GM21423 (cell line): ENCODE data around the gene UBR7.
"Not testable (repeated sequence)": the region's sequence is repeated elsewhere in the genome, so short reads cannot be mapped to it uniquely, and the experiment has no call there.

Experiments
- ATAC-seq: cut with Tn5 transposase; IDR thresholded peaks from one replicate; pipeline ENCODE4 v1.9.1; 2021; ENCODE audit warnings: mild to moderate bottlenecking, moderate library complexity; ENCODE audit not compliant: unreplicated experiment

The UBR7 gene

DNA sequence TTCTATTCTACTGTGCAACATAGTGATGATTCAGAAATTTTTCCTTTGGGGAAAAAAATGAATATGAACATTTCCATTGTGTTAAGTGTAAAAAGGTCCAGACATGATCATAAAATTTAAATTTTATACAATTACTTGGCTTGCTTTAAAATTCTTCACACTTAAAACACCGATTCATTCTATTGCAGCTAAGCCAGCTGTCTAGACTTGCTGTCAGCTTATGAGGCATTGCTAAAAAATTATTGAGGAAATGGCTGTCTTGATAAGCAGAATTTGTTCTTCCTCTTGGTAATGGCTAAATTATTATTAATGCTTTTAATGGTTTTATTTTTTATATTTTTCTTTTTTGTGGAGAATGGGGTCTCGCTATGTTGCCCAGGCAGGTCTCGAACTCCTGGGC lies 20.1 kb upstream of the UBR7 start:
- ATAC-seq = no peak

DNA sequence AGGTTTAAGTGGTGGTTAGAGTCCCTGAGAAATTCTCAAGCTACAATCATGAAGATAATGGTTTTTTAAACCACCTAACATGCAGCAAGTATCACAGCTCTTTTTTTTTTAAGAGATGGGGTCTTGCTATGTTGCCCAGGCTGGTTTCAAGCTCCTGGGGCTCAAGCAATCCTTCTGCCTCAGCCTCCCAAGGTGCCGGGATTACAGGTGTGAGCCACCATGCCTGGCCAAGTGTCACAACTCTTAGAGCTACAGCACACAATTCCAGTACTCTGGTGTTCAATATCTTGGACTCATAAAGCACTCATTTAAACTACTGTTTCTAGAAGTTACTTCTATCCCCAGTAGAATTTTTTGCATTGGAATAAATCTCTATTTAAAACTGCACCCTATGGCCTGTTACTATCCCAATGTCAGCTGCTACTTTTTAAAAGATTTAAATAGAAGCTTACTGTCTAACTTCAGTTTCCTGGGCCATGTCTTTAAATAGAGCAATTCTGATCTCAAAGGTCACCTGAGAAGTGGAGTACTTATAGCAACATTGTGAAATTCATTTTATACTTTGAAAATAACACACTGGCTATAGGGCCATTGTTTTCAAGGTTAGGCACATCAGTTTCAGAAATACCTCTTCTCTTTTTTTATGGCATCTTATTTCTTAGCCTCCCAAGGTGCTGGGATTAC lies 11.6 kb upstream of the UBR7 start:
- no peak for ATAC-seq

DNA sequence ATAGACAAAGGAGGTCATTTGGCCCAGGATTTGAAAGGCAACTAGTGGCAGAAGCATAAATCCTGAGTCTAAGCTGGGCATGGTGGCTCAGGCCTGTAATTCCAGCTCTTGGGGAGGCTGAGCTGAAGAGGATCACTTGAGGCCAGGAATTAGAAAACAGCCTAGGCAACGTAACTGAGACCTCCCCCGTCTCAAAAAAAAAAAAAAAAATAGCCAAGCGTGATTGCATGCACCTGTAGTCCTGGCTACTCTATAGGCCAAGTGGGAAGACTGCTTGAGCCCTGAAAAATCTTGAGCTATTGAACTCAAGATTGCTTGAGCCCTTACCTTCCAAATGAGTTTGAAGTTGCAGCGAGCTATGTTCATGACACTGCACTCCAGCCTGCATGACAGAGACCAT lies 8.0 kb upstream of the UBR7 start:
- no peak for ATAC-seq

DNA sequence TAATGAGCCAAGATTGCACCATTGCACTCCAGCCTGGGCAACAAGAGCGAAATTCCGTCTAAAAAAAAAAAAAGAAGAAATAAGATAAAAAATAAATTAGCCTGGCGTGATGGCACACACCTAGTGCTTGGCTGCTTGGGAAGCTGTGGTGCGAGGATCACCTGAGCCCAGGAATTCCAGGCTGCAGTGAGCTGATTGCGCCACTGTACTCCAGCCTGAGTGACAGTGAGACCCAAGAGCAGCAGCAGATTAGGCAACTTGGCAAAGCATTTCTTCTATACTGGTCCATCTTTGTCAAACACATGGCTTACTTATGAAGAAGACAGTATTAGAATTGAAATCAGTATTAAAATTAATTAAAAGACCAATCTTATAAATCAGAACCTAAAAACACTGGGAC lies 6.5 kb upstream of the UBR7 start:
- ATAC-seq = no peak

- ATAC-seq = no peak
Measured at GRCh38 chr14:93201155-93201704, 5.8 kb upstream of the UBR7 start.

DNA sequence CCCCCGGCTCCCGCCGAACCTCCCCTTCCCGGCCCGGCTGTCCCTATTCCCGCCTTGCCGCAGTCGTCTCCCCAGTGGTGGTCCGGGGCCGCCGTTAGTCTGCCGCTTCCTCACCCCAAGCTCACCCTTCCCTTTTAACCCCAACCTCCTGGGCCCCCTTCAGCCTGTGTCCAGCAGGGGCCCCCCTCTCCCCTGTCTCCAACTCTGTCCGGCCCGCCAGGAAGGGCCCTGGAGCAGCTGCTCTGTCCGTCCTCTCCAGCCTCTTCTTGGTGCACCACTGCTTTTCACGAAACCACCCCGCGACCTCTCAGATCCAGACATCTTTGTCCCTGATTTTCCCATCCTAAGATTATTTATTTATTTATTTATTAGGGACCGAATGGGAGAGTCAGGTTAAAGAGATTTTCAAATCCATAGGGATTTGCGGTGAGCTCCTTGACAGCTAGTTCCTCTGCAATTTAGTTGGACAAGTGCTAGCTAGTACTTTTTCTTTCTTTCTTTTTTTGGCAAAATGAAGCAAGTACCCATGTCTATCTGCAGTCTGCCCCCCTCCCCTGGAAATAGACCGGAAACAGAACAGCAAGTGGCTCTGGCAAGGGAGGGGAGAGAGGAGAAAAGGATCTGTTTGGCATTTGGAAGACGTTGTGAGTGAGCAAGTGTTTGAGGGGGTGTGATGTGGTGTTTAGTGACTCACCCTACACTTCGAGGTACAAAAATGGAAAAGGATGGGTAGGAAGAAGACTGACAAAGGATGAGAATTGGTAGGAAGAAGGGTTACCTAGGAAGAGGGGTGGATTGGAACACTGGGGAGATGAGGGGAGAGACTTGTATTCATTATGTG lies 632 bp downstream of the UBR7 start:
- peak; percentile 36 for ATAC-seq

DNA sequence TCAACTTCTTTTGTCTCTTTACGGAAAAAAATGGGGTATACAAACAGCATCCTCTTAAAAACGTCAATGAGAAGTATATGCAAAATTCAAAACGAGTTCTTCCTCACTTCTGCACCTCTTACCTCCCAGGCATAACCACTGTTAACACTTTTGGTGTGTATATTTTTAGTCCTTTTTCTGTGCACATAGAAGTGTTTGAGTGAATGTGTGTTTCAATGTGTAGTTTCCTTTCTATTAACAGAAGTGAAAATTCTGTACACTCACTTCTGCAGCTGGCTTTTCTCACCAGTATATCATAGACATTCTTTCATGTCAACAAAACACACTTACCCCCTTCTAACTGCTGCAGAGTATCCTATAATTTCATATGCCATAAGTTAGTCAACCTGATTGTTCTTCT lies 5.4 kb downstream of the UBR7 start:
- ATAC-seq = peak; percentile 58

DNA sequence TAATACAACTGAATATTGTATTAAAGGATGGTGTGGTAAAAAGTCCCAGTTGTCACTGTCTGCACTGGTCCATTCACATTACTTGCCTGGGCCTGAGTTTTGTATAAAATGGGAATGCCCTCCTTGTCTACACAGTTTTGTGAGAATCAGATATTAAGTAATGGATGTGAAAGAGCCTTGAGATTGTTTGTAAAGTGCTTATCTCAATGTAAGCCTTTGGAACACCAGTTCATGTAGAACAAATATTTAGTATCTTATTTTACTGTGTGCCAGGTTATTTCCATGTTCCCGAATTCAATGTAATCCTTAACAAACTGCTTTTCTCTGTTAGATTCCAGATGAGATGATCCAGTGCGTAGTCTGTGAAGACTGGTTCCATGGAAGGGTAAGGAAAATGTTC lies 7.5 kb downstream of the UBR7 start:
- no peak for ATAC-seq

- no peak for ATAC-seq
Measured at GRCh38 chr14:93219103-93219726, 12.2 kb downstream of the UBR7 start.

GRCh38 chr14:93220509-93220908 lies 13.5 kb downstream of the UBR7 start:
- no peak for ATAC-seq

- no peak for ATAC-seq
Measured at GRCh38 chr14:93223565-93223964, 16.5 kb downstream of the UBR7 start.

- ATAC-seq = no peak
Measured at GRCh38 chr14:93228550-93228949, 21.5 kb downstream of the UBR7 start.

DNA sequence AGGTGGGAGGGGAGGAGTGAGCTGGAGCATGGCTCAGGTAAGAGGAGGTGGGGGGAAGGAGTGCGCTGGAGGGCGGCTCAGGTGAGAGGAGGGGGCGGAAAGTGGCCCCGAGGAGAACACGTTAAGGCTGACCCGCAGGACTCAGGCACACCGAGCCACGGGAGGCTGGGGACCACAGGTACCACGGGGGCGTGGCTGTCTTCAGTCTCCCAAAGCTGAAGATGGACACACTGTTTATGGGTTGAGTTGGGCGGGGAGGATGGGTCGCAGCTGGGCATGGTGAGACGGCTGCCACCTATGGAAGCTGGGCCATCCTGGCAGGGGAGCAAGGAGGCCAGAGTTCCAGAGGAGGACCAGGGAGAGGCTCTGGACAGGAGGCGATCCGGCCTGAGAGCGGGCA lies 23.5 kb downstream of the UBR7 start:
- no peak for ATAC-seq

DNA sequence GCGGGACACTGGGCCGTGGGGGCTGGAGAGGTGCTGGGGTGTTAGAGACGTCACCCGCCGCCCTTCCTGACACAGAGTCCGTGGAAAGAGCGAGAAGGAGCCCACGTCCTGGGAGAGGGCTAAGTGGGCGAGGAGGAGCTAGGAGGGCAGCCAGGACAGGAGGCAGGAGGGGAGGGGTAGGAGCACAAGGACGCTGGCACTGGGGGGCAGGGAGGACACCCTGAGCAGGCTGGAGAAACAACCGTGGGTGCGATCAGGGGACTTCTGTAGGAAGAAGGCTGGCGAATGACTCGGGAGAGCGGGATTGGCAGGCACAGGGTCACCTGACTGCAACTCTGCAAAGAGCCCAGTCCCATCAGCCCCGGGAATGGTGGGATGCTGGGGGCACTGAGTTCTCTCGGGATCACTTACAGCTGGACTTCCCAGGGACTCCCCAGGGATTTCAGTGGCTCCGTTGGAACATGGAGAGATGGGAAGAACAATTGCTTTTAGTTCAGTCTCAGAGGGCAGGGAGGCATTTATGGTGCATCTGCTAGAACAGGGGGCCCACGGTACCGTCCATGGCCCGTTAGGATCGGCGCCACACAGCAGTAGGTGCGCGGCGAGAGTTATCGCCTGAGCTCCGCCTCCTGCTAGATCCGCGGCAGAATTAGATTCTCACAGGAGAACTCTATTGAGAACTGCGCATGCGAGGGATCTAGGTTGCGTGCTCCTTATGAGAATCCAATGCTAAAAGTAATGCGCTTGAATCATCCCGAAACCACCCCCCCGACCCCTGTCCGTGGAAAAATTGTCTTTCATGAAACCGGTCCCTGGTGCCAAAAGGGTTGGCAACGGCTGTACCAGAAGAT lies 24.3 kb downstream of the UBR7 start:
- ATAC-seq = no peak

DNA sequence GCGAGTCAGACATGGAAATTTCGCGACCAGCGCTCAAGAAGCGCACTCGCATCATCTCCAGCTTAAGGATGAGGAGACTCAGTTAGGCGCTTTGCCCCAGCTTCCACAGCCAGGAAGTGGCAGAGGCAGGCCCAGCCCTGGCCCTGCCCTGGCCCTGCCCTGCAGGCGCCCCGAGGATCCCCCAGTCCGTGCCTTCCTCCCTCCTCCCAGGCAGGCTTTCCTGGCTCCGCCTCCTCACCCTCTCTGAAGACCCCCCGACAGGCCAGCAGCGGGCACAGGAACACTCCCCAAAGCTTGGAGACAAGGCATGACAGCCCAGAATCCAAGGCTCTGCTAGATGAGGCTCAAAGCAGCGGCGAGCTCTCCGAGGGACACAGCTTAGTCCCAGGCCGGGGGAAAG lies 25.1 kb downstream of the UBR7 start:
- ATAC-seq = no peak

DNA sequence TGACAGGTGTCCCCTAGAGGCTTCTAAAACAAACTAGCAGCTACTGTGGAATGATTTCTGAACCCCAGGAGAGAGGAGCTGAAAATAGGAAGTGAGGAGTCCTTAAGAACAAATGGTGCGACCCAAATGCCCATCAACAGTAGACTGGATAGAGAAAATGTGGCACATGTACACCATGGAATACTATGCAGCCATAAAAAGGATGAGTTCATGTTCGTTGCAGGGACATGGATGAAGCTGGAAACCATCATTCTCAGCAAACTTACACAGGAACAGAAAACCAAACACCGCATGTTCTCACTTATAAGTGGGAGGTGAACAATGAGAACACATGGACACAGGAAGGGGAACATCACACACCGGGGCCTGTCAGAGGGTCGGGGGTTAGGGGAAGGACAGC lies 26.0 kb downstream of the UBR7 start:
- not testable (repeated sequence) for ATAC-seq

DNA sequence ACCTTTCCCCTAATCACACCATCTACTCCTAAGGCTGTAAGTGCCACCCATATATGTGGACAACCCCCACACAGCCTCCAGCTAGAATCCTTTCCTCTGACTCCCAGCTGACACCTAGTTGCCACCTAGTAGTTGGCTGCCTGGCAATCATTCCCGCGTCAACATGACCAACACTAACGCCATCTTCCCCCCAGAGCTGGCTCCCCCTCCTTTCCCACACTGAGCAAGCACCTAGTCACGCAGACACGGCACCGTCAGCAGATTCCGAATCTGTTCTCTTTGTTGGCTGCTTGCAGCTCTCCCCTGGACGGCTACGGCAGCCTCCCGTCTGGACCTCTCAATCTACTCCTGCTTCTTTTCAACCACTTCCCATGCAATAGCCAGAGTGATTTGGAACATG lies 27.7 kb downstream of the UBR7 start:
- no peak for ATAC-seq

DNA sequence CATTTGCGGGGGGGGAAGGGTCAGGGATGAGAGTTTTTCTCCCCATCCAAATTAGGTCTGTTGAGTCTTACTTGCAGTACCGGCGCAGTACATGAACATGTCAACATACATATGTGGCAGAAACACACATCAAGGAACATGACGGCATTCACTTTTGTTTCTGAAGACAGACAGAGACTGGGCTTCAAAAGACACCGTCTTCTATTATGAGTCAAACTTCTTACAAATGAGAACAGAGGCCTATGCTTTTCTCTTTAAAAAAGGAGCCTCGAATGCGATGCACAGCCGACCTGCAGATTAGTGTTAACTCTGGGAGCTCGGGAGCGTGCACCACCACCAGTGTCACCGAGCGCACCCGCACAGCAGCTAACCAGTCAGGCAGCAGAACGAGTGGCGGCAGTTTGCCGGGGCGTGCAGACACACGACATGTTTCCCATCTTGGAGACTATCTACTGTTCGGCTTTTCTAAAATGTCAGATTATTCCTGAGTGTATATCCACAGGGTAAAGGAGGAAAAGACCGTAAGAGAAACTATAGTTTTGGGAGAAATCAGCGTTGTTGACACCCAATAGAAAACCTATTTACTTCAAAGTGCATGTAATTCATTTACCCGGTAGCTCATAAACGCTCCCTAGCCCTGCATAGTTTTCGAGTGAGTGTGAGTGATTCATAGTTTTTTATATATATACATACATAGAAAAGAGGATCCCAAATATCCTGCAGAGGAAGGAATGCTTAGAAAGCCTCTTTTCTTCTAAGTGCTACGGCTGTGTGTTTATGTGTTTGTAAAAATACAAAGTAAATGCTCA lies 33.0 kb downstream of the UBR7 start:
- no peak for ATAC-seq

- no peak for ATAC-seq
Measured at GRCh38 chr14:93240678-93241000, 33.6 kb downstream of the UBR7 start.

- no peak for ATAC-seq
Measured at GRCh38 chr14:93245764-93246420, 38.8 kb downstream of the UBR7 start.
